ENCODE data around the gene AP3B2.

AP3B2 gene

GRCh38 chr15:82697735-82698407, 11.8 kb downstream of the AP3B2 start:
- no peak for DNase-seq

- DNase-seq = no peak
These were observed 17.5 kb downstream of the AP3B2 start for GRCh38 chr15:82692171-82692570.

GRCh38 chr15:82689147-82689546, 20.5 kb downstream of the AP3B2 start:
- no peak for DNase-seq

- DNase-seq = no peak
These were observed 21.0 kb downstream of the AP3B2 start for GRCh38 chr15:82688691-82689090.

- DNase-seq = no peak
These were observed 28.3 kb downstream of the AP3B2 start for GRCh38 chr15:82681371-82681770.

GRCh38 chr15:82680200-82681102, 29.2 kb downstream of the AP3B2 start:
- peak; percentile 39 for DNase-seq

- DNase-seq = no peak
These were observed 30.0 kb downstream of the AP3B2 start for GRCh38 chr15:82679626-82680199.

GRCh38 chr15:82677720-82678323, 31.9 kb downstream of the AP3B2 start:
- DNase-seq = no peak

GRCh38 chr15:82674873-82675272, 34.8 kb downstream of the AP3B2 start:
- no peak for DNase-seq

- DNase-seq = no peak
These were observed 39.0 kb downstream of the AP3B2 start for GRCh38 chr15:82670699-82671098.

GRCh38 chr15:82666606-82667005, 43.1 kb downstream of the AP3B2 start:
- DNase-seq = no peak

- DNase-seq = no peak
These were observed 45.7 kb downstream of the AP3B2 start for GRCh38 chr15:82664021-82664420.

GRCh38 chr15:82663186-82663600, 46.5 kb downstream of the AP3B2 start:
- DNase-seq = no peak

GRCh38 chr15:82662641-82663040, 47.0 kb downstream of the AP3B2 start:
- no peak for DNase-seq

GRCh38 chr15:82660378-82660777, 49.3 kb downstream of the AP3B2 start:
- DNase-seq = no peak

- no peak for DNase-seq
These were observed 52.9 kb downstream of the AP3B2 start for GRCh38 chr15:82656641-82657266.

GRCh38 chr15:82655606-82656005, 54.1 kb downstream of the AP3B2 start:
- no peak for DNase-seq

- no peak for DNase-seq
These were observed 56.0 kb downstream of the AP3B2 start for GRCh38 chr15:82653483-82654168.

GRCh38 chr15:82651708-82652107, 58.0 kb downstream of the AP3B2 start:
- DNase-seq = no peak

GRCh38 chr15:82650046-82650670, 59.5 kb downstream of the AP3B2 start:
- no peak for DNase-seq

GRCh38 chr15:82649226-82649999, 60.3 kb downstream of the AP3B2 start:
- DNase-seq = no peak

All from NCI-H510A treated with DMSO at 0.1 percent for 48 hours (cell line).